ENCODE results near the gene HSPA12B.
A peak's percentile ranks its signal among the peaks of the same experiment; 100 is the strongest.

Gene HSPA12B

GRCh38 chr20:3730803-3731672, 1.4 kb upstream of the HSPA12B start:
- DNase-seq, result no peak

- DNase-seq, result no peak
Observed at GRCh38 chr20:3731944-3732326, 550 bp upstream of the HSPA12B start.

- DNase-seq, result no peak
Observed at GRCh38 chr20:3733119-3733995, 872 bp downstream of the HSPA12B start.

GRCh38 chr20:3734111-3734843, 1.8 kb downstream of the HSPA12B start:
- no peak for DNase-seq

GRCh38 chr20:3735768-3736167, 3.3 kb downstream of the HSPA12B start:
- no peak for DNase-seq

- DNase-seq, result no peak
Observed at GRCh38 chr20:3738111-3739053, 5.9 kb downstream of the HSPA12B start.

- no peak for DNase-seq
Observed at GRCh38 chr20:3739054-3739925, 6.8 kb downstream of the HSPA12B start.

GRCh38 chr20:3739926-3740451, 7.5 kb downstream of the HSPA12B start:
- DNase-seq, result no peak

GRCh38 chr20:3740615-3741301, 8.3 kb downstream of the HSPA12B start:
- DNase-seq, result no peak

- peak; percentile 23 for DNase-seq
Observed at GRCh38 chr20:3741836-3742458, 9.5 kb downstream of the HSPA12B start.

GRCh38 chr20:3743251-3743650, 10.8 kb downstream of the HSPA12B start:
- DNase-seq, result no peak

- no peak for DNase-seq
Observed at GRCh38 chr20:3744037-3744436, 11.6 kb downstream of the HSPA12B start.

GRCh38 chr20:3744806-3745685, 12.6 kb downstream of the HSPA12B start:
- no peak for DNase-seq

GRCh38 chr20:3745686-3746173, 13.2 kb downstream of the HSPA12B start:
- DNase-seq, result no peak

- DNase-seq, result no peak
Observed at GRCh38 chr20:3747471-3747870, 15.0 kb downstream of the HSPA12B start.

- no peak for DNase-seq
Observed at GRCh38 chr20:3748073-3748472, 15.6 kb downstream of the HSPA12B start.

GRCh38 chr20:3749087-3749688, 16.7 kb downstream of the HSPA12B start:
- DNase-seq, result no peak
